ENCODE measurements around the gene KRT33B. TPM values are rescaled to one million over a fixed set of nuclear protein-coding genes. Genes with fewer than 3 reads are reported as not detected.

KRT33B gene
- total and polyA plus RNA-seq, 2 of the 4 experiments (the other 2 are of a cell fraction), result 0.18 to 0.22 TPM

DNA sequence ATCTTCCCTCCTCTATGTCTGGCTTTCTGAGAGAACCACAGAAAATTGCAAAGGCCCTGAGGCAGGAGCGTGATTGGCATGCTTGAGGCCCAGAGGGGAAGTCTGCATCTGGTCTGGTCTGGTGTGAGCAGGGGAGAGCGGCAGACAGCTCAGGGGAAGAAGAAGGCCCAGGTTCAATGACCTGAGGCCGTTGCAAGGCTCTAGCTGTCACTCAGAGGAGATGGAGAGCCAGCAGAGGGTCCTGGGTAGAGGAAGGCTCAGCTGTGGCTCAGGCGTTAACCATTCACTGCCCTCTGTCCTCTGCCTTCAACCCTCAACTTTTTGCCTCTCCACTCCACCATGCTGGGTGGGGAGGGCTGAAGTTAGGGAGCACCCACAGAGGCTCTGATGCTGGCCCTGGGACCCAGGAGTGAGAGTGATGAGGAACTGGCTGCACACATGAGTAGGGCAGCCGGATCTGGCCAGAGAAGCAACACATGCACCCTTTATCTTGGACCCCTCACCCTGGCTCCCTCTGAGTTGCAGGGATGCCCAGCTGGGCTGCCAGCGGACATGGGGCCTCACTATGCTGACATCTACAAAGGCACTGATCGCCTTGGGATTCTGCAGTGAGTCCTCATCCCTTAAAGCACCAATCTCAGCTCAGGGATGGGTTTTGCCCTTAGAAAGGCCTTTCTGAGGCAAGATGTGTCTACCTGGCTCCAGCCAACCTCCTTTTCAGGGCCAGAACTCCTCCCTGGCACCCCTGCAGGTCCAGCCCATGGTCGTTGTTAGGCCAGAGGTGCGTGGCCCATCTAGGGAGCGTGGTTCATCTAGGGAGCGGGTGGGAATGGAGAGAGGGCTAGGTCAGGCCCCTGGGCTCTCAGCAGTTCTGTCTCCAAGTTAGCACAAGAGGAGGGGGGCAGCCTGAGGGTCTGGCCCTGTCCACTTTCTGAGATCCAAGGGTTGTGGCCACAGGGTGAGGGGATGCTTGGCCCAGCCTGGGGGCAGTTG, 46.4 kb downstream of the KRT33B start (continued):
- no peak for TF ChIP-seq RFX5 (IDR thresholded peaks at IDR 0.05; ENCODE audit: low read depth, low read length)

Measured in IMR-90 (cell line).